T-helper 22 cell (primary cell): Measurements from ENCODE around the gene IRF4.
"Not testable (repeated sequence)": the region's sequence is repeated elsewhere in the genome, so short reads cannot be mapped to it uniquely, and the experiment has no call there.

Experiments used
- DNase-seq: peaks from one replicate; pipeline ENCODE4 v3.0.0-alpha.2; 2020; ENCODE audit warnings: low read depth

The IRF4 gene

DNA sequence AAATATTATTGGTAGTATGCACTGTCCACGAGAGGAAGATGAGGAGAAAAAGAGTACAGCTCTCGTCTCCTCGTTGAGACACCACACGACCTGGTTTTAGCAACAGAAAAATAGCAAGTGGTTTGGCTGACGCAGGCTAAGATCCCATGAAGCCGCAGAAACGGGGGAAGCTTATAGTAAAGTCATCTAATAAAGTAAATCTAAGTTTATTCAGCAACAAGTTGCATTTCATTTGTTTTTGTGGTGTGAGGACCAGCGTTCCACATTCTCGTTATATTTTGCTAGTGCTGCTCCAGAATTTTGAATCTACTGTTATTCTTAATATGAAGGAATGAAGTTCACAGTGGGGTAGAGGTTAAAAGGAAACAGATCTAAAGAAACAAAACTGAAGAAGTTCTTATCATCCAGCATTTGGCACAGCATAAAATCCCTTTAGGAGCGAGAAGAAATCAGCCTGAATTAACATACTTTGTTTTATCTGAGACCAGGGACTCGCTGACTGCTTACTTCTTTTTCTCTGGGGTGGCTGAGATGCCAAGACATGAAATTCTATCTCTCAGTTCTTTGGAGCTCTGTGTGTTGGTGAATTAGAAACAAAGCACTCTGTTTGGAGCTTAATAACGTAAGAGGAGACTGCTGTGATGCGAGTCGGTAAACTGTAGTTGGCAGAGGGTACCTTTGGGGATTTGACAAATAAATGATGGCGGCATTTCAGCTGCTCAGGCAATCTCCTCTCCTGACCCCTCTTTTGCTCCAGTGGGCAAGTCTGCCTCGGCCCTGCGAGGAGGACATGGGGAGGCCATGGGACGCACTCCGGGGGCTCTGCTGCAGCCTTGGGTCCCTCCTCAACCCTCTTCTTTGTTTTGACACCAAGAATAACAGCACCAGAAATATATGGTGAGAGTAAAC, 24.9 kb upstream of the IRF4 start:
- no peak for DNase-seq

DNA sequence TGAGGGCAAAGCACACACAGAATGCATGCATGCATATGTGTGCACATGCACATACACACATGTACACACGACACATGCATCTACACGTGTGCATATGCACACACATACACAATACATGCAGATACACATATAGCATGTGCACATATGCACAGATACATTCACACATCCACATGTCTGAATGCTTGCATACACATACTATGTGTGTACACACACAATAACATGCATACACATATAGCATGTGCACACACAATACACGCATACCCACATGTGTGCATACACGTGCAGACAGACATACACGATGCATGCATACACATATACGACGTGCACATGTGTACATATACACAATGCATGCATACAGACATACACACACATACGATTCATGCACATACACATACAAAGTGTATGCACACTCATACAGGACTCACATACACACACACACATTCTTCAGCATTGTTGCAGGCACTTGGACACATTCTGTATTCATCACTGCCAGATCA, 24.2 kb upstream of the IRF4 start:
- DNase-seq, result no peak

DNA sequence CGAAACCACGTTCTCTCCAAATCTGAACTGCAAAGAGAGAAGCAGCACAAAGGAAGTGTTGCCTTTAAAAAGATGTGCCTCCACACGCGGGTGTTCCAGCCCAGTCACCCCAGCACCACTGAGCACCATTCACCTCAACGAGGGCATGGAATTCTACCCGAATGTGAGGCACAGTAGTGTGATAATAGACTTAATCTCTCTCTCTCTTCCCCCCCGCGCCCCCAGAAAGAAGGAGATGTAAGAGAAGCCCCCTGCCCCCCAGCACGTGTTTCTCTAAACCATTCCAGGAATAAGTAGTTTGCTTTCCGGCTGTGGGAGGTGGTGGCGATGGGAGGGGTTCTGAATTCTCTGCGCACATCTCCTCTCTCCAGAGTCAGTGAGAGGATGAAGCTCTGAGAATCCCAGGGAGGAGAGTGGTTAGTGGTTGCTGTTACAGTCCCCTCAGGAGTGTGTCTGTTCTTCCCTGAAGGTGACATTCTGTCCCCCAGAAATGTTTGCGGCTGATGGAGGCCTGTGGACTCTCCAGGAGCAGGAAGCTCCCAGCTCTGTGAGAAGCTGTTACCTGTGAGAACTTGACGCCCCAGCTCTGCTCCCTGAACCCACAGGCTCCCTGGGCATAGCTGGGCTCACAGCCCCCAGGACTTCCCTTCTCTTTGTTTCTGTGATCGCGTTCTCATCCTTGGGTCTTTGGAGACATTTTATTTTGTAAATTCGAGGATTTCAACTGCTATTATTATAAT, 23.5 kb upstream of the IRF4 start:
- DNase-seq, result no peak

DNA sequence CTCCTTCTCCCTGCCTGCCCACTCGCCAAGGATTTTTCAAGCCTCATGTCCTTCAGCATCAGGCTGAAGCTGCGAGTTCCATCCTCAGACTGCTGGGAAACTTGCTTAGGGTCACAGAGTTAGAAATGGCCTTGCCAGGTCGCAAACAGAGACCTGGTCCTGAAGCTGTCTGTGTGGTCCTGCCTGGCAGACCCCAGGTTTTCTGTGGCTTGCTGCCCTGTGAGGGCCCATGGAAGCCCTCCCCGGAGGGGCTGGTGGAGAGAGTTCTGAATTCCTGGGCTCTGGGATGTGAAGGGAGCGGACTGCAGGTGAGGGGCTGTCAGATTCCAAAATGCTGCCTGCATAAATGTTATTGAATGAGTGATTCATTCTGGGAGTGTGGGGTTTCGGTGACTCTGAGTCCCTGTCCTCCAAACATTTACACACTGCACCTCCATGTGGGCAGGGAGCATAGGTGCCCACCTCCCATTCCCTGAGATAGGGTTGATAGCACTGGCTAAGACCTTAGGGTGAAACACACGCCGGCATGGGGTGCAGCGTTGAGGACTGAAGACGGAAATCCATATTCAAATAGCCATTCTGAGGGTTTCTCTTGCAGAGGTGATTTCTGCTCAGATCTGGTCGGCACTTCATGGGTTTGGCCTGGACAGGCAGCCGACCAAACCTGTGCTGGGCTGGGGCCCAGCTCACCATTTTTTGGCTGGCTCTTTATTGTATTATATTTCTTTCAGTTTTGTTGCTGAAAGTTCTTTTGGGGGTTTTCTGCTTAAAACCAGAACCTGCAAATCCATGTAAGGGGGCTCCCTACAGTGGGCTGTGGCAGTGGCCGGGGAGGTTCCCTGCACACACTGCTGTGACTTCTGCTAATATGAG, 21.8 kb upstream of the IRF4 start:
- no peak for DNase-seq

DNA sequence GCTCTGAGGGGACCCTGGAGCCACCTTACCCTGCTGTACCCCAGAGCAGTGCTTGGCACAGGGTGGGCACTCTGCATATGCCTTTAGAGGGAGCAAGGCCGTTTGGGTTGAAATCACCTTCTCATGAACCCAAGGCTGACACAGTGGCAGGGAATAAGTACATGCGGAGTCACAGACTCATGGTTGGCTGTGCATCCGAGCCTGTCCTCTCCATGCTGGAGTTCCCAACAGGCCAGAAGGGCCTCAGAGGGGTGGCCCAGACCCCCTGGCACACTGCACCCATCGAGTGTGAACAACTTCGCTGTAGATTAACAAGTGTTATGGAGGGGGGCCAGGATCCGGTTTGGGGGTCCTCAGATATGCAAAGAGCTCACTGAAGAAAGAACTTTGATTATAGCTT, 21.0 kb upstream of the IRF4 start:
- no peak for DNase-seq

DNA sequence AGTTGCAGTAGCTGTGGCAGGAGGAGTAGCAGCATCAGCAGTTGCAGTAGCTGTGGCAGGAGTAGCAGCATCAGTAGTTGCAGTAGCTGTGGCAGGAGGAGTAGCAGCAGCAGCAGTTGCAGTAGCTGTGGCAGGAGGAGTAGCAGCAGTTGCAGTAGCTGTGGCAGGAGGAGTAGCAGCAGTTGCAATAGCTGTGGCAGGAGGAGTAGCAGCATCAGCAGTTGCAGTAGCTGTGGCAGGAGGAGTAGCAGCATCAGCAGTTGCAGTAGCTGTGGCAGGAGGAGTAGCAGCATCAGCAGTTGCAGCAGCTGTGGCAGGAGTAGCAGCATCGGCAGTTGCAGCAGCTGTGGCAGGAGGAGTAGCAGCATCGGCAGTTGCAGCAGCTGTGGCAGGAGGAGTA, 19.7 kb upstream of the IRF4 start:
- DNase-seq, result not testable (repeated sequence)

DNA sequence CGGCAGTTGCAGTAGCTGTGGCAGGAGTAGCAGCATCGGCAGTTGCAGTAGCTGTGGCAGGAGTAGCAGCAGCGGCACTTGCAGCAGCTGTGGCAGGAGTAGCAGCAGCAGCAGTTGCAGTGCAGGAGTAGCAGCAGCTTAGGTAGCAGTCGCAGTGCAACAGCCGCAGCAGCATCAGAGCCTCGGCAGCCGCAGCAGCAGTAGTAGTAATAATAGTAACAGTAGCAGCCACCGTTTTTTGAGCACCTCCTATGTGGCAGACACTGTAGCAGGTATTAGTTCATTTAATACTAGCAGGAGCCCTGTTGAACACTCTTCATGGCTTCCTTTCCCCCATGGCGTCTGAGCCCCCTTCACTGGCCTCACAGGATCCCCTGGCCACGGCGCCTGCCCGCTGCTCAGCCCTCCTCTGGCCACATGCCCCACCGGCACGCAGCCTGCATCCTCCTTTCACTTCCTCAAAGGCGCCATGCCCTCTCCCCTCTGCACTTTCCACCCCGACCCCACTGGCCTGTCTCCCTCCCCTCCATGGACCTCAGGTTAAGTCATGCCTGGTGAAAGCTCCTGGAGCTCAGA, 19.1 kb upstream of the IRF4 start:
- no peak for DNase-seq

DNA sequence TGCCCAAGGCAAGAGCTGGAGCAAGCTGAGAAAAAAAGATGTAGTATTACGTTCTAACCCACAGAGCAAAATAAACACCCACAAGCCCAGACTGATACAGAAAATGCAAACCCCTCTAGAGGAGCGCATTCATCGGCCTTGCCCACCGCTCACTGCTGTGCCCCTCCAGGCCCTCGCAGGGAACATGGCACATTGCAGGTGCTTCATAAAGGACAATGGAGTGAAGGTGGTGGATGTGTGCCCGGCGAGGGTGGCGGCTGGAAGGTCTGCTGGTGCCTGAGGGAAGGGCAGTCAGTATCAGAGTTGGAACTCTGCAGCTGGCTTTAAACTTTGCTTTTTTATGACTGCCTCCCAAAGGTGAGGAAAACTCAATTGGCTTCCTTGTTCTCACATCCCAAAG, 18.5 kb upstream of the IRF4 start:
- no peak for DNase-seq

DNA sequence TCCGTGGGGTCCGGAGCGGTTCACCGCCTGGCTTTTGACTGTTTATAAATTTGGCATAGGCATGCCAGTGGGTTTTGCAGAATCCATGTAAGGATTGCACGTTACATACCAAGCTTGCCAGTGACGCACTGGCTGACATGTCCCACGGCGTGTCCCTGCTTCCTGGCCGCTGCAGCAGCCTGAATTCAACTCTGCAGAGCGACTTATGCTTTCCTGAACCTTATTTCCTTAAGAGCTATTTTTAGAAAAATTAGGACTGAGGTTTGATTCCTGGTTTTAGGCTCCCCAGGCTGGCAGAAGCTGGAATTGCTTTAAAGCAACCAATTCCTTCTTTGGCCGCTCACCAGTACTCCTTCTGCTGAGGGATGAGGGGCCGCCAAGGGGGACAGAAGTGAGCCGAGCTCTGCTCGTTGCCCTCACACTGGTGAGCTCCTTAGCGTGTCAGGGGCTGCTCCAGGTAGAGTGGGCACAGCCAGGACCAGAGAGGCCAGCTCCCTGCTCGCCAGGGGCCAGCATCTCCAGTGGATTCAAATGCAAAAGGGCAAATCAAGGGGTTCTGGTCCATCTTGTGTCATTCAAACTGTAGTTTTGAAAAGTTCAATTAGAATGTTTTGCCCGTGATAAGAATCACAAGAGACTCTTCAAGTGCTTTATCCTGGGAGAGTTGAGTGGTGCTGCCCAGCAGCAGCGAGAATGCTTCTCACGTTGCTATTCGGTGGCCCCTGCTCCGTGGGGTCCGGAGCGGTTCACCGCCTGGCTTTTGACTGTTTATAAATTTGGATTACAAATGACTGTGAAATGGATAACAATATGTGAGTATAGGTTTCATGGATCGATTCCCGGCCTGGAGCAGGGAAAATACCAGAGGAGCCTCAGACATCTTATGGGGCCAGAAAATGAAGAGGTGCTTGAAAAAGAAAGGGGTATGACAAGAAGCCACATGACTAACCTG, 17.5 kb upstream of the IRF4 start:
- DNase-seq, result no peak

DNA sequence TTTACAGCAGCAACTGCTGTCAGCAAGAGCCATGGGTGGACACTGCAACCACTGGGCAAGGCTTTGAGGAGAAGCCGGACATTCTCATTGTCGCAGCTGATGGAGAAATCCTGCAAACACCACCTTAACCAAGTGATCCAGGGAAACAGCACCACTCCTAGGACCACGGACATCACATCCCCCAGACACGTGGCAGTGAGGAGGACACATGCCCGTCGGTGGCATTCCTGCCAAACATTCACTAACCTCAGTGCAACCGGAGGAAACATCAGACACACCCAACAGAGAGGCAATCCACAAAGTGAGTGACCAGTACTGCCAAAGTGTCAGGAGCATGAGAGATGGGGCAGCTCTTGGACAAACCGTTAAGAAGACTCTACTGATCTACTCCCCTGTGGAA, 16.6 kb upstream of the IRF4 start:
- DNase-seq, result no peak

DNA sequence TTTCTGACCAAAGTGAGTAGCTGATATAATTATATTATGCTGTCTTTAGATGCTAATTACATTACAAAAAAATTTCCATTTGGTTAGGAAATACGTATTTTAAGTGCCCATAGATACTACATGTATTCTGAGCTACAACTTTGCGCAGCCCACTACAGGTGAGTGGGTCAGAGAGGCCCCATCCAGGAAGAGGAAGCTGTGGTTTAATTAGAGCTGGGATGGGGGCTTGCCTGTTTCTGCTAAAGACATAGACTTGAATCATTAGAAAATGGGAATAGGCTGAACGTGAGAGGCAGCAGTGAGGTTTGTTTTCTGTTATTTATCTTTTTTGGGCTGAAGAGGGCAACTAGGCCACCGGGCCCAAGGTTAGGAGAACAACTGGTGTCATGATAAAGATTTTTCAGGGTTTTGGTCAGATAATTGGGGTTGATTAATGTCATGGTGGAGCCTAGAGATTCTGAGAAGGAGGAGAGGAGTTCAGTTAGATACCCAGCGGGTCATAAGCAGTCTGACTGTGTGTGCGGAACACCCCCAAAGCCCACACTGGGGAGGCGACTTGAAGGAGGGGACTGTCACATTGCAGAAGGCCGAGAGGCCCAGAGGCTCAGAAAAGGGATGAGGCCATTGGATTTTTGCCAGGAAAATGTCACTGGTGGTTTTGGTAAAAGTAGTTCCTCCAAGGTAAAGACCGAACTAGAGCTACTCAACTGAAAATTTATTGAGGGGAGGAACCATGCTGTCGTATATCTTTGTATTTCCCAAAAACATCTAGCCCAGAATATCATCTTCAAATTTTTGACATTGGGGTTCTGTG, 14.5 kb upstream of the IRF4 start:
- no peak for DNase-seq

DNA sequence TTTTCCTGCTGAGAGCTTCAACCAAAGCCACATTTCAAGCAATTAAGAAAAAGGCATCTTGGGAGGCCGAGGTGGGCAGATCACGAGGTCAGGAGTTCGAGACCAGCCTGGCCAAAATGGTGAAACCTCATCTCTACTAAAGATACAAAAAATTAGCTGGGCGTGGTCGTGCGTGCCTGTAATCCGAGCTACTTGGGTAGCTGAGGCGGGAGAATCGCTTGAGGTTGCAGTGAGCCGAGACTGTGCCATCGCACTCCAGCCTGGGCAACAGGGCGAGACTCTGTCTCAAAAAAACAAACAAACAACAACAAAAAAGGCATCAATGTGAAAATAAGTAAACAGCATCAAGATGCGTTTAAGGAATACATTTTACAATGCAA, 13.9 kb upstream of the IRF4 start:
- DNase-seq, result not testable (repeated sequence)

DNA sequence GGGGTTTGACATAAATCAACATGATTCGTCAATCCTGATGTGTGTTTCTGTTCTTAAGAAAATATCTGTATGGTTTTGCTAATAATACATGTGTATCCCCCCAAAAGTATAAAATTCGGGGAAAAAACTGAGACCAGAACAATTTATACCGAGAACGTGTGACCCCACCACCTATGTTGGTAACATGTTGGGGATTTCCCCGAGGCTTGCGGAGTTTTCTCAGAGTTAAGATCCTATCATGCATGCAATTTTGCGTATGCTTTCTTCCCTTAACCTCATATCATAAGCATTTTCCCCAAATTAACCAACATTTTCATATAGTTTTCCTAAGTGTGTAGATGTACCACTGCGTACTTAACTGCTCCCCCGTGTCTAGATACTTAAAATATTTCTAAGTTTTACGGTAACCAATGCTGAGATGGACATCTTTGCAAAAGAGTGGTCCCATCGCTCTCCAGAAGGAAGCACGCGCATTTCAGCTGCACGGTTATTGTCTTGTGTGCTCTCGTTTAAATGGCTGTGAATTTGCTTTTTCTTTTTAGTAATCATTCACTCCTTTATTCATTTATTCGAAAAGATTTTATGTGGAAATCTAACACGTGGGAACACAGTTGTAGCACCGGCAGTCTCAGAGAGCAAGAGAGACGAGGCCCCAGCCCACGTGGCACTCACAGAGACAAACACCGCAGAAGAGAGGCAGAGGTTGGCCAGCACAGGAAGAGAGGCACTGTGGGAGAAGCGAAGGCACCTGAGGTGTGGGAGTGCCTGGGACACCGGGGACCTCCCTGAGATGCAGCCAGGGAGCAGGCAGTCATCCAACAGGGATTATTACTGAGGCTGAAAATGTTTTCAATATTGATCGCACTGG, 13.2 kb upstream of the IRF4 start:
- no peak for DNase-seq

DNA sequence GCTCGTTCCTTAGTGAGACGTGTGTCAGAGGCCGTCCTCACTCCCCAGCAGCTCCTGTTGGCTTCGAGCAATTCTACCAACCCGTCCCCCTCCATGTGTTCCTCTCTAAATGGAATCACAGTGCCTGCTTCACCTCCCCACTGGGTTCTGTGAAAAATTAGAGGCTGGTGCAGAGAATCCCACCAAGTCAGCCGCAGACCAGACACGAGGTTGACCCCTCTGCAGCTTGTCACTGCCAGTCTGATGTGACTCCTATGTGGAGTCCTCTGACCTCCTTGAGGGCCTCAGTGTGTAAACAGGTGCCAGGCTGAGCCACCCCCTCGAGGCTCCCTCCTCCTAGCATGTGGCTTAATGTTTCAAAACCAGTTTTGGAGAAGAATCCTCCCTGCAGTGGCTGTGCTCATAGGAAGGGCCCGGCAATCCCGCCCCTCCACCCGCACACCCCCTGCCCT, 12.6 kb upstream of the IRF4 start:
- no peak for DNase-seq

DNA sequence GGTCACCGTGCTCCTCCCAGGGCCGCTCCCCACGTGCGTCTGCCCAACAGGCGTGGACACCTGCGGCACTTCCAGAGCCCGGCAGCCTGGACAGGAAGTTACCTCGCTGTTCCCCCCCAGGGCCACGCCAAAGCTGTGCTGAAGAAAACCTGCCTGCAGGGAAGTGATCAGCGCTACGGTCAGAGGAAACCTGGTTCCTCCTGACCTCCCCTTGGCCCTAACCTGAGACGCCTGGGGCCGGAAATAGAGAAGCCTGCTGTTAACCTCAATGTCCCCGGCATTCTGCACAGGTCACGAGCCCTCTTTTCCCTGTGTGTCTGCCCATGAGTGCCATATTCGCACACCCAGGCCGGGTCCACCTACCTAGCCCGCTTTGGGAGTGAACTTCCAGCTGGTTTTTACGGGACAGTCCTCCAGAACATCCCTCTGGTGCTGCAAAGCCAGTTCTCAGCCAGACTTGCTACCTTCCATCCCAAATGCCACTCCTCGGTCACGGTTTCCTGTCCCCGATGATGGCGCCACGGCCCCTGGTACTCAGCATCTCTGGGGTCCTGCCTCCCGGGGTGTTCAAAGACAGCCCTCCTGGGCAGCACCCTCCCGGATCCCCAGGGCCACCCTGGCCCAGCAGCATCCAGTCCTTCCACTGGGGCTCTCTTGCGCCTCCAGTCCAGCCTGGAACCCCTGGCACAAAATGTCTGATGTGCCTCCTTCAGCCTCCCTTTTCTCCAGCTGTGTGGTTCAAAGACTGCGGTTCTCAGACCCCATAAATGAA, 12.0 kb upstream of the IRF4 start:
- DNase-seq, result no peak

DNA sequence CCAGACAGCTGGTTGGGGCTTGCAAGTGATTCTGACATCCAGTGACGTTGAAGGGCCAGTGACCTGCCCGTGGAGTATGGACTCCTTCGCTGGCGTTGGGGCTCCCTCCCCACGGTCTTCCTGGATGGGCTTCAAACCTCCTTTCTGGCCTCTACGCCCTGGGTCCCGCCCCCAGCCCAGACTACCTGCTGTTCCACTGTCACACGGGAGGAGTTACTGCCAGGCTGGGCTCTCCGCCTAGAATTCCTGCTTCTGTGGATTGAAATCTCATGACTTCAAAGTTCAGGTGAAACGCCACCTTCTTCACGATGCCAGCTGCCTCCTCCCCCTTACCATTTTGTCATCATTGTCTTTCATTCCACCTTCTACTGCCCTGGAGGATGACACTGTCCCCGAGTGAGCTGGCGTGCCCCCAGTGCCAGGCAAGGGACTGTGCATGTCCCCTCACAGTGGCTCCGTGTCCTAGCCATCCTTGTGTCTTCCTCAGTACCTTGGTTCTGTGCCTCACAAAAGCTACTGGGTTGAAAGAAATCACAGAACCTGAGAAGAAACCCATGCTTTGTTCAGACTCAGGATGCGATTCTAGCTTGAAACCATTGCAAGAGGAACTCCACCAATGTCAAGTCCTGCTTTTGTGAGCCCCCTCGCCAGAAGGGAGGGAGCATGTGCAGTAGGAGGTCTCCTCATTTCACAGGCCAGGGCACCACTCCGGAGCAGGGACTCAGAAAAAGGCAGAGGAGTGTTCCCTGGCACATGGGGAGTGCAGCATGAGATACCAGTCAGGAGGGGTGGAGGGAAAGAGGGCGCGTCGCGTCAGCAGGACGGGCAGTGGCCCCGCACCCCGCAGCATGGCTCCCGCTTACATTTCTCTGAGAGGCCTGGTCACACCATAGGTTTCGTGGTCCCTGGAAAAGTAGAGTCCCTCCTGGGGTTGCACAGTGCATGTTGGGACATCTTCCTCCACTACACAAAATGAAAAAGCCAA, 11.0 kb upstream of the IRF4 start:
- no peak for DNase-seq
